GM20000 (cell line): ENCODE data around the gene CFAP46.

Source experiments
- DNase-seq: peaks from one replicate; pipeline ENCODE4 v3.0.0; 2012; ENCODE audit warnings: low spot score
- CTCF ChIP-seq: IDR thresholded peaks from 2 replicates; pipeline ENCODE4 v1.5.1; 2012; ENCODE audit warnings: mild to moderate bottlenecking, control low read depth; ENCODE audit errors: extremely low read depth, missing control alignments

The CFAP46 gene

GRCh38 chr10:132851451-132851850 lies 90.9 kb downstream of the CFAP46 start:
- TF ChIP-seq CTCF: no peak
- no peak for DNase-seq

GRCh38 chr10:132850896-132851295 lies 91.5 kb downstream of the CFAP46 start:
- no peak for TF ChIP-seq CTCF
- no peak for DNase-seq

- no peak for TF ChIP-seq CTCF
- no peak for DNase-seq
Observed at GRCh38 chr10:132850246-132850645, 92.1 kb downstream of the CFAP46 start.

- no peak for TF ChIP-seq CTCF
Observed at GRCh38 chr10:132849546-132850031, 92.8 kb downstream of the CFAP46 start.

GRCh38 chr10:132848951-132849545 lies 93.3 kb downstream of the CFAP46 start:
- TF ChIP-seq CTCF: no peak

More at GRCh38 chr10:132849546-132850031, 92.8 kb downstream of the CFAP46 start:
- DNase-seq: no peak

GRCh38 chr10:132848291-132848701 lies 94.1 kb downstream of the CFAP46 start:
- no peak for DNase-seq

More at GRCh38 chr10:132848951-132849545, 93.3 kb downstream of the CFAP46 start:
- no peak for DNase-seq

More at GRCh38 chr10:132848291-132848701, 94.1 kb downstream of the CFAP46 start:
- no peak for TF ChIP-seq CTCF
